GM21447 (cell line): ENCODE data around the gene SLC39A11.
"Not testable (repeated sequence)": the region's sequence is repeated elsewhere in the genome, so short reads cannot be mapped to it uniquely, and the experiment has no call there.

Experiments
- ATAC-seq: cut with Tn5 transposase; IDR thresholded peaks from one replicate; pipeline ENCODE4 v1.9.1; 2021; ENCODE audit not compliant: unreplicated experiment

Gene SLC39A11

DNA sequence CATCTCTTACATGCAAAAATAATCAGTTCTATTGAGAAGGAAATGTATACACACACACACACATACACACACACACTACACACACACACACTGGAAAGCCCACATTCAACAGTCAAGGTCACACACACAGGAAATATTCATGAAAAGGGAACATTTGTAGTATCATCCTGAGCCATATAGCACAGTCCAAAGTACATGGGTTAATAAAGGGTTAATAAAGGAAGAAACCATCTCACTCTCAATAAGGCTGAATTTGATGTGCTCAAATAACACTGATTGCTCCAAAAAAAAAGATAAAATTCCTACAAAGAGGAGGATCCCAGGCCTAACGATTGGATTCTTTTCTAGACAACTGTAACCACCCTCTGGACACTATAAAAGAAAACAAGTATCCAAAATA lies 164.7 kb downstream of the SLC39A11 start:
- no peak for ATAC-seq

DNA sequence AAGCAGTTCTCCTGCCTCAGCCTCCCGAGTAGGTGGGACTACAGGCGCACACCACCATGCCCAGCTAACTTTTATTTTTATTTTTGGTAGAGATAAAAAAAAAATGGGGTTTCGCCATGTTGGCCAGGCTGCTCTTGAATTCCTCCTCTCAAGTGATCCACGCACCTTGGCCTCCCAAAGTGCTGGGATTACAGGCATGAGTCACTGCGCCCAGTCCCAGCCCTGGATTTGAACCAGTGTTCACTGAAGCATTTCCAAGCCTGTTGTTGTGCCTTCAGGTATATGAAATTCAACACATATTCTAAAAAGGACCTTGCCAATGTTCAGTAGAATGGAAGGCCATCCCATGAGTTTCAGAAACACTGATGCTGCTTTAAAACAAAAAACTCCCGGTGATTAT lies 165.3 kb downstream of the SLC39A11 start:
- ATAC-seq, result no peak

DNA sequence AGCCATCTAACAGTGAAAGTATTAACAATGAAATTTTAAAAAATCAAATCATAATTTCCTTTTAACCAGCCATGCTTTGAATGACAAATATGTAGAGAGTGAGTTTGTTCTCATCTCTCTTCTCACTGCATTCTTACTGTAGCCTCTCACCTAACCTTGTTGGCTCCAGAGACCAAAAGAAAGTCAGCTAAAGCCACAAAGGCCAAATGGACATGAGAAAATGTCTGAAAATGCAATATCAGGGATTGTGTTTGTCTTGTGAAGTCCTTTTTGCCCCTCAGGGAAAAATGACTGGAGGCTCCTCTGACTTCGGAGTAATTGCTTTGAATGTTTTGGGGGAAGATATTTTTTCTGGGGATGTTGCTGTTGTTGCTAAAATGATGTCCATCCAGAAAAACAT lies 166.3 kb downstream of the SLC39A11 start:
- no peak for ATAC-seq

DNA sequence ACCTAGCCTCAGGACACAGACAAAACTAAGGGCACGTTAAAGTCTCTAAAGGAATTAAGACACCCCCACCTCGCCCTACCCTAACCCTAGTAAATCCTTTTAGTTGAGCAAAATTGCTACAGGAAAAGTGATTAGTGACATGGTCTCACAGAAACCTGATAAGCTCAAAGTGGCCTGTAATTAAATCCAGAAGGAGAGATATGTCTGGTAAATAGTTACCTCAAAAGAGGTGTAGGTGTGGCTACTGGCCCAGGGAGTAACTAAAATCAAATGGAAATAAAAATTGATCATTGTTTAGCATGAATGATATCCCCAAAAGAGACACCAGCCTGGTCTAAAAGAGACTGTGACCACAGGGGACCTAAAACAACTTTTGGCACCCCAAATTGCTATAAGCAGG lies 168.3 kb downstream of the SLC39A11 start:
- ATAC-seq, result no peak

- no peak for ATAC-seq
Measured at GRCh38 chr17:72922219-72922618, 170.3 kb downstream of the SLC39A11 start.

- no peak for ATAC-seq
Measured at GRCh38 chr17:72921347-72922054, 171.0 kb downstream of the SLC39A11 start.

GRCh38 chr17:72920513-72920912 lies 172.0 kb downstream of the SLC39A11 start:
- ATAC-seq, result no peak

DNA sequence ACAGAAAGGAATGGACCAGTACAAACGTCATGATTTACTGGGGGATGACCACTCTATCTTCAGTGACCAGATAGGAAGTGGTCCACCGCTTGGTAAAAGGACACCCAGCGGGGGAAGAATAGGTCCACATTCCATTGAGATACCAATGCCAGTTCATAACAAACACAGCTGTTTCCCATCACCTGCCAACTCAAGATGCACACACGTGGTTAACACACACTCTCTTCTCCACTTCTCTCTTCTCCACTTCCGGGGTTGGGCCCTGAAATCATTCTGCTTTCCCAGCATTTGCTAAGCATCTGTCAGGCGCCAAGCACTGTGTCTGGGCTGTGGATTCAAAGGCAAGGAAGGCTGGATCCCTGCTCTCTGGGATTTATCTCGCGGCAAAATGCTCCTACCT lies 175.5 kb downstream of the SLC39A11 start:
- no peak for ATAC-seq

GRCh38 chr17:72915625-72916081 lies 176.8 kb downstream of the SLC39A11 start:
- ATAC-seq, result no peak

DNA sequence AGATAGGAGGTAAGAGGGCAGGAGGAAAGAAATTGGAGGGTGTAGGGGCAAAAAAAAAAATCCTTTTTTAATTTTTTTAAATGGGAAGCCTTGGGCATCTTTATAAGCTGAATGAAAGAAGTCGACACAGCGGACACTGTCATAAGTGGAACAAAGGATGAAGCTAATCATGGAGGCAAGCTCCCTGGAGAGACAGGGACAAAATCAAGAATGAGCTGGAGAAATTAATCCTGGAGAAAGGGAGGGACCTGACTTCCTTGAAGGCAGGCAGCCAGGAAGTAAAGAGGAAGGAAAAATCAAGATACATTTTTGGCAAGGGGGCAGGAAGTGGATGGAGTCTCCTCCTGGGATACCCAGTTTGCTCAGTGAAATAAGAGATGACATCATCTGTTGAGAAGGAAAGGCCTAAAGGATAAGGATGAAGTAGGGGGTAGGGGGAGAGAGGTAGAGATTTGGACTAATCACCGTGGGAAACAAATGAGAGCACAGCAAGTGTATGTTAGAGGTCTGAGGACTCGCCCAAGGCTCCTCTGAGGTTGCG lies 179.3 kb downstream of the SLC39A11 start:
- no peak for ATAC-seq

DNA sequence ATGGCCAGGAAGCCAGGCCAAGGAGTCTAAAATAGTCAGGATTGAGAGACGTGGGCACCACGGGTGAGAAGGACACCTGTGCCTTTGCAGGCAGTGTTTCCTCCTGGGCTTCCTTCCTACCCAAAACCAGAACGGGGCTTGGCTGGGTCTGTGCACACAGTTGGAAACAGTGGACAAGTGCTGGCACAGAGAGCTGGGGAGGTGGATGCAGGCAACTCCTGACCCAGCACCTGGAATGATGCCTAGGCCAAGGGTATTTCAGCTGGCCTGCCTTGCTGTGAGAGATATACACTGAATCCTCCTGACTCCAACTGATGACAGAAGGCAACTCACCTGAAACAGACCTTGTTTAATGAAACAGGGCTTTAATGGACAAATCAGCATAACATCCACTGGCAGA lies 186.2 kb downstream of the SLC39A11 start:
- no peak for ATAC-seq

DNA sequence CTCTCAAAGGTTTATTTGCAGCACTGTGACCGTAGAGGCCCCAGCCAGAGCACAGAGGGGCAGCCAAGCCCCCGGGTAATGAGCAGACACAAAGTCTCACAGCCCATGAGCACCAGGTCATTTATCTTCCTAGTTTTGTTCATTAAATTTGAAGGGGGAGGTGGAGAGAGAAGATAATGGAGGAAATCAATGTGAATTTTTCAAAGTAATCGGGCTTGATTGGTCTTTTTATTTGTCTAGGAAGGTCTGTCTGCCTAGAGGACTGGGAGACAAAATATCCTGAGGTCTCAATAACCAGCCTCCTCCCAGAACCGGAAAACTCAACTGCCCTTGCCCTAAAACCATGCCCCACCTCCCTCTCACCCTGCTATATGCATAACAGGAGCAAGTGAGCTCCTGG lies 189.0 kb downstream of the SLC39A11 start:
- ATAC-seq, result no peak

DNA sequence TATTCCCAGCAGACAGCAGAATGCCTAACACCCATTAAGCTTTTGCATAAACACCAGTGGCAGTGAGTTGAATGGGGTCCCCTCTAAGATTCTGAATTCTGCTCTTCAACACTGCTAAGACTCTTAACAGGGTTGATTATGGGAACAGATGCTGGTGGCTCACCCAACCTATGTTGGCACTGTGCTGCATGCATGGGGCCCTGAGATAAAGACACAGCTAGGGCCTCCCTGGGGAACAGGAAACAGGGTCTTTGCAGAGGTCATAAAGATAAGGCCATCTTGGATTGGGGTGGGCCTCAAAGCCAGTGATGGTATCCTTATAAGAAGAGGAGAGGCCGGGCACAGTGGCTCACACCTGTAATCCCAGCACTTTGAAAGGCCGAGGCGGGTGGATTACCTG lies 190.8 kb downstream of the SLC39A11 start:
- no peak for ATAC-seq

- no peak for ATAC-seq
Measured at GRCh38 chr17:72901083-72901482, 191.4 kb downstream of the SLC39A11 start.

GRCh38 chr17:72900654-72900971 lies 191.9 kb downstream of the SLC39A11 start:
- ATAC-seq, result no peak

- ATAC-seq, result no peak
Measured at GRCh38 chr17:72898725-72899124, 193.8 kb downstream of the SLC39A11 start.

- not testable (repeated sequence) for ATAC-seq
Measured at GRCh38 chr17:72896288-72896687, 196.2 kb downstream of the SLC39A11 start.

DNA sequence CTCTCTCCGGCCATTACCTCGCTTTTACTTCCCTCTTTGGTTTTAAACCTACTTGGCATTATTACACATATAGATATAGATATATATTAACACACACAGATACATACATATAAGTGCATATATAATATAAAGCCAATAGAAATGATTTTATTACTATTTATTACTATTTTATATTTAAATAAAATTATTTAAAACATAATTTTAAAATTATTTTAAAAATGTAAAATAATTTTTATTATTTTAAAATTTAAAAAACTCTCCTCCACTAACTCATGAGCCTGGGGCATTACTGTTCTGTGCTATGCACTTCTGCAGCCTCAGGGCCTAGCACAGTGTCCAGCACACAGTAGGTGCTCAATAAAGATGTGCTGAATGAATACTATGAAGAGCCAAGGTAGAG lies 200.9 kb downstream of the SLC39A11 start:
- no peak for ATAC-seq

DNA sequence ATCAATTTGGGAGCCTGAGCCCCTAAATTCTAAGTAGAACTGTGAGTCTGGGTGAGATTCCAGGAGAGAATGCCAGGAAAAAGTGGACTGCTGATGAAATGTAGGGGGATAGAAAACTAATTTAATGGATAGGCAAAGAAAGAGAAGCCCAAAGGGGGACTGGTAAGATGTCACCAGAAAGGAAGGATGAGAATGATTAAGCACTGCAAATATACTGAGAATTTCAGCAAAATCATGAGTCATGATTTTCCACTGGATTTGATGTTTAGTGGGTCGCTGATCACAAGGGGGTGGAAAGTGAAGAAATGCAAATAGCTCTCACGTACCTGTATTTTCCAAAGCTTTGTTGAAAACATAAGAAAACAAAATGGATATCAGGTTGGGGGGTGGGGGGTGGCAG lies 201.8 kb downstream of the SLC39A11 start:
- ATAC-seq, result no peak

- no peak for ATAC-seq
Measured at GRCh38 chr17:72887917-72888316, 204.6 kb downstream of the SLC39A11 start.

DNA sequence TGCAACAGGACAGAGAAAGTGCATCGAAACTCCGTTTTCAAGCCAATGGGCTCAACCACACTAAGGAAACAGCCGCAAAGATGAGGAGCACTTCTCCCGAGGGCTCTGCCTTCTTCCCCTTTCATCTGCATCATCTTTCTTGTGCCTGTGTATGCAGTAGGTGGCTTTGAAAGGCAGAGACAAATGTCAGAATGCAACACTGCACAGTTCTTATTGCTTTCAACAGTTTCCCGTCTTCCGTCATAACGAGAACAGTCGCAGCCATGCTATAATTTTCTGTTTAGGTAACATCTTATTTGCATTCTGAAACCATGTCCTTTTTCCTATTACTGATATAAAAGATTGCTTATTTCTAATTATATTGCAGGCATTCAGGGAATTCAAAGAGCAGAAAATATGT lies 205.2 kb downstream of the SLC39A11 start:
- no peak for ATAC-seq

GRCh38 chr17:72886622-72887021 lies 205.9 kb downstream of the SLC39A11 start:
- no peak for ATAC-seq

- no peak for ATAC-seq
Measured at GRCh38 chr17:72884066-72884465, 208.4 kb downstream of the SLC39A11 start.
